Measurements from ENCODE around the gene BICC1.

GRCh38 chr10:58810751-58811150 lies 298.1 kb downstream of the BICC1 start:
- TF ChIP-seq CTCF (IDR thresholded peaks at IDR 0.05) (no peak), POLR2A (IDR thresholded peaks at IDR 0.05) (no peak)

Data from thyroid gland (tissue), 4 donors.